ENCODE measurements around the gene MET. TPM values are rescaled to one million over a fixed set of nuclear protein-coding genes. Genes with fewer than 3 reads are reported as not detected.

Gene MET
- total RNA-seq, 2 donors from 2014 or later: 15.8 to 18.6 TPM

- no peak for DNase-seq (ENCODE audit: low spot score)
- ATAC-seq (ENCODE audit: insufficient number of reproducible peaks, low FRiP score, low read depth): no peak
- Histone ChIP-seq H3K4me1 (ENCODE audit: control insufficient read depth in 1 of 2, low read depth in 2 of 2) (peaks cover 0 to 16% of the 10 kb centered on the region in 2 donors), H3K9me3 (no peaks in the 10 kb centered on the region), H3K4me3 (no peak overlapping the region), H3K36me3 (no peaks in the 10 kb centered on the region), H3K27ac (no peak overlapping the region), H3K27me3 (replicated peaks; ENCODE audit: insufficient read depth) (no peaks in the 10 kb centered on the region)
- TF ChIP-seq CTCF (IDR thresholded peaks at IDR 0.05): no peak
Measured at GRCh38 chr7:116802144-116802745, 130.2 kb downstream of the MET start.

- no peak for TF ChIP-seq CTCF (IDR thresholded peaks at IDR 0.05)
- H3K36me3 ChIP-seq: no peaks in the 10 kb centered on the region
- no peak overlapping the region for H3K4me3 ChIP-seq
- ATAC-seq (ENCODE audit: insufficient number of reproducible peaks, low FRiP score, low read depth) (no peak), DNase-seq (ENCODE audit: low spot score) (no peak)
- no peak overlapping the region for H3K27ac ChIP-seq
- peaks cover 0 to 16% of the 10 kb centered on the region in 2 donors for H3K4me1 ChIP-seq (ENCODE audit: control insufficient read depth in 1 of 2, low read depth in 2 of 2)
- H3K27me3 ChIP-seq (replicated peaks; ENCODE audit: insufficient read depth): no peaks in the 10 kb centered on the region
- H3K9me3 ChIP-seq: no peaks in the 10 kb centered on the region
Measured at GRCh38 chr7:116802746-116803152, 130.8 kb downstream of the MET start.

- ATAC-seq (ENCODE audit: insufficient number of reproducible peaks, low FRiP score, low read depth) (no peak), DNase-seq (ENCODE audit: low spot score) (no peak)
- Histone ChIP-seq H3K27me3 (replicated peaks; ENCODE audit: insufficient read depth) (no peaks in the 10 kb centered on the region), H3K4me1 (ENCODE audit: control insufficient read depth in 1 of 2, low read depth in 2 of 2) (peaks cover 0 to 16% of the 10 kb centered on the region in 2 donors), H3K4me3 (no peak overlapping the region), H3K9me3 (no peaks in the 10 kb centered on the region), H3K27ac (no peak overlapping the region), H3K36me3 (no peaks in the 10 kb centered on the region)
- no peak for TF ChIP-seq CTCF (IDR thresholded peaks at IDR 0.05)
Measured at GRCh38 chr7:116804471-116804870, 132.5 kb downstream of the MET start.

GRCh38 chr7:116805100-116805544 lies 133.1 kb downstream of the MET start:
- Histone ChIP-seq H3K27me3 (replicated peaks; ENCODE audit: insufficient read depth) (no peaks in the 10 kb centered on the region), H3K9me3 (no peaks in the 10 kb centered on the region), H3K27ac (no peak overlapping the region), H3K4me1 (ENCODE audit: control insufficient read depth in 1 of 2, low read depth in 2 of 2) (peaks cover 0 to 16% of the 10 kb centered on the region in 2 donors), H3K36me3 (no peaks in the 10 kb centered on the region), H3K4me3 (no peak overlapping the region)
- DNase-seq (ENCODE audit: low spot score): no peak
- ATAC-seq (ENCODE audit: insufficient number of reproducible peaks, low FRiP score, low read depth): no peak
- TF ChIP-seq CTCF (IDR thresholded peaks at IDR 0.05): no peak

GRCh38 chr7:116806046-116806944 lies 134.3 kb downstream of the MET start:
- H3K4me1 ChIP-seq (ENCODE audit: control insufficient read depth in 1 of 2, low read depth in 2 of 2): peaks cover 0 to 16% of the 10 kb centered on the region in 2 donors
- no peaks in the 10 kb centered on the region for H3K36me3 ChIP-seq
- no peak for DNase-seq (ENCODE audit: low spot score)
- H3K27ac ChIP-seq: no peak overlapping the region
- H3K27me3 ChIP-seq (replicated peaks; ENCODE audit: insufficient read depth): no peaks in the 10 kb centered on the region
- ATAC-seq (ENCODE audit: insufficient number of reproducible peaks, low FRiP score, low read depth): no peak
- no peaks in the 10 kb centered on the region for H3K9me3 ChIP-seq
- H3K4me3 ChIP-seq: no peak overlapping the region
- no peak for TF ChIP-seq CTCF (IDR thresholded peaks at IDR 0.05)

Measured in thoracic aorta (tissue), 2 donors.